Peyer's patch (tissue), 4 donors: ENCODE data around the gene RAB1B. TPM values are rescaled to one million over a fixed set of nuclear protein-coding genes. Genes with fewer than 3 reads are reported as not detected.

ENCODE experiments used
- DNase-seq, 3 donors: peaks; one replicate each; pipeline ENCODE4 v3.0.0-alpha.2; 2017 to 2019
- H3K27ac ChIP-seq, 4 donors: fragments of 200-600 bp; sonication (generic); one replicate each; pipeline ENCODE4 v1.5.1; 2016 to 2019
- H3K27me3 ChIP-seq, 2 donors: fragments of 200-600 bp; sonication (generic); one replicate each; pipeline ENCODE4 v1.5.1; 2019
- H3K36me3 ChIP-seq, 3 donors: fragments of 200-600 bp; sonication (generic); one replicate each; pipeline ENCODE4 v1.5.1; 2016 to 2019
- H3K4me1 ChIP-seq, 4 donors: fragments of 200-600 bp; sonication (generic); one replicate each; pipeline ENCODE4 v1.5.1; 2016 to 2019
- H3K4me3 ChIP-seq, 4 donors: fragments of 200-600 bp; sonication (generic); 1 replicate in 3 of 4; 2 replicates in 1 of 4; pipeline ENCODE4 v1.5.1; 2016 to 2019; ENCODE audit warnings: mild to moderate bottlenecking in 1 of 4
- H3K9me3 ChIP-seq, 4 donors: fragments of 200-600 bp; sonication (generic); one replicate each; pipeline ENCODE4 v1.5.1; 2016 to 2019; ENCODE audit warnings: mild to moderate bottlenecking in 1 of 4
- CTCF ChIP-seq, 6 experiments: fragments of 450-650 bp in 4 of 6; fragments of 200-600 bp in 2 of 6; sonication (generic) in 1 of 6; IDR thresholded peaks; one replicate each; pipeline ENCODE4 v1.5.1; 2017 to 2019; ENCODE audit warnings: antibody characterized with exemption in 6 of 6, mild to moderate bottlenecking in 3 of 6, moderate library complexity in 1 of 6
- POLR2A ChIP-seq, 2 donors: fragments of 450-650 bp; IDR thresholded peaks; one replicate each; pipeline ENCODE4 v1.5.1; 2017; ENCODE audit warnings: antibody characterized with exemption in 2 of 2, mild to moderate bottlenecking in 2 of 2, moderate library complexity in 2 of 2
- total RNA-seq, 4 donors: library from RNA; depleted of rRNA; stranded (reverse); fragments of >200 nt; gene quantifications; one replicate each; pipeline ENCODE4 v1.1.0, GENCODE V29; 2016

RAB1B gene
- total RNA-seq, 4 donors from 2014 or later: 80.0 to 161 (median 103) TPM

- H3K4me1 ChIP-seq: no peaks in the 10 kb centered on the region
- no peak for TF ChIP-seq CTCF (IDR thresholded peaks at IDR 0.05)
- no peak for TF ChIP-seq POLR2A (IDR thresholded peaks at IDR 0.05)
- no peak for DNase-seq
- no peak overlapping the region for H3K4me3 ChIP-seq
- peaks cover 0 to 17% (median 0%) of the 10 kb centered on the region in 3 donors for H3K36me3 ChIP-seq
- H3K27me3 ChIP-seq: no peaks in the 10 kb centered on the region
- no peaks in the 10 kb centered on the region for H3K9me3 ChIP-seq
- no peak overlapping the region for H3K27ac ChIP-seq
These were observed 40.7 kb upstream of the RAB1B start for GRCh38 chr11:66227700-66228099.

GRCh38 chr11:66228521-66228920 lies 39.9 kb upstream of the RAB1B start:
- H3K27ac ChIP-seq: no peak overlapping the region

GRCh38 chr11:66230156-66230555 lies 38.3 kb upstream of the RAB1B start:
- DNase-seq: no peak
- H3K27ac ChIP-seq: no peak overlapping the region
- no peak overlapping the region for H3K4me3 ChIP-seq
- H3K4me1 ChIP-seq: no peaks in the 10 kb centered on the region
- H3K27me3 ChIP-seq: no peaks in the 10 kb centered on the region
- H3K9me3 ChIP-seq: no peaks in the 10 kb centered on the region
- H3K36me3 ChIP-seq: peaks cover 0 to 33% (median 0%) of the 10 kb centered on the region in 3 donors
- TF ChIP-seq CTCF (IDR thresholded peaks at IDR 0.05): no peak
- no peak for TF ChIP-seq POLR2A (IDR thresholded peaks at IDR 0.05)

More at GRCh38 chr11:66228521-66228920, 39.9 kb upstream of the RAB1B start:
- H3K36me3 ChIP-seq: peaks cover 0 to 17% (median 0%) of the 10 kb centered on the region in 3 donors
- no peaks in the 10 kb centered on the region for H3K9me3 ChIP-seq
- no peak for DNase-seq
- no peaks in the 10 kb centered on the region for H3K4me1 ChIP-seq
- H3K27me3 ChIP-seq: no peaks in the 10 kb centered on the region
- TF ChIP-seq POLR2A (IDR thresholded peaks at IDR 0.05): no peak
- TF ChIP-seq CTCF (IDR thresholded peaks at IDR 0.05): no peak
- no peak overlapping the region for H3K4me3 ChIP-seq

GRCh38 chr11:66230978-66231377 lies 37.5 kb upstream of the RAB1B start:
- no peaks in the 10 kb centered on the region for H3K4me1 ChIP-seq
- H3K27ac ChIP-seq: no peak overlapping the region
- H3K9me3 ChIP-seq: no peaks in the 10 kb centered on the region
- no peak overlapping the region for H3K4me3 ChIP-seq
- no peak for TF ChIP-seq POLR2A (IDR thresholded peaks at IDR 0.05)
- TF ChIP-seq CTCF (IDR thresholded peaks at IDR 0.05): no peak
- DNase-seq: no peak
- H3K36me3 ChIP-seq: peaks cover 0 to 41% (median 0%) of the 10 kb centered on the region in 3 donors
- no peaks in the 10 kb centered on the region for H3K27me3 ChIP-seq

- no peak for TF ChIP-seq CTCF (IDR thresholded peaks at IDR 0.05)
- TF ChIP-seq POLR2A (IDR thresholded peaks at IDR 0.05): no peak
- peaks cover 0 to 42% (median 0%) of the 10 kb centered on the region in 3 donors for H3K36me3 ChIP-seq
These were observed 36.9 kb upstream of the RAB1B start for GRCh38 chr11:66231561-66231960.

GRCh38 chr11:66232769-66233168 lies 35.7 kb upstream of the RAB1B start:
- H3K27me3 ChIP-seq: no peaks in the 10 kb centered on the region
- TF ChIP-seq POLR2A (IDR thresholded peaks at IDR 0.05): no peak
- no peak for TF ChIP-seq CTCF (IDR thresholded peaks at IDR 0.05)
- H3K4me1 ChIP-seq: no peaks in the 10 kb centered on the region
- H3K4me3 ChIP-seq: no peak overlapping the region
- peaks cover 0 to 42% (median 0%) of the 10 kb centered on the region in 3 donors for H3K36me3 ChIP-seq
- no peaks in the 10 kb centered on the region for H3K9me3 ChIP-seq
- no peak for DNase-seq
- H3K27ac ChIP-seq: no peak overlapping the region

More at GRCh38 chr11:66231561-66231960, 36.9 kb upstream of the RAB1B start:
- Histone ChIP-seq H3K27me3 (no peaks in the 10 kb centered on the region), H3K9me3 (no peaks in the 10 kb centered on the region), H3K4me3 (no peak overlapping the region), H3K27ac (no peak overlapping the region), H3K4me1 (no peaks in the 10 kb centered on the region)
- no peak for DNase-seq
